Vagina (tissue), 2 donors: ENCODE measurements around the gene PRKRIP1. TPM values are rescaled to one million over a fixed set of nuclear protein-coding genes. Genes with fewer than 3 reads are reported as not detected.

Experiments used
- DNase-seq, 2 donors: peaks; one replicate each; pipeline ENCODE4 v3.0.0-alpha.2; 2017; ENCODE audit errors: extremely low spot score in 2 of 2
- H3K27ac ChIP-seq: fragments of 200-600 bp; sonication (generic); one replicate; pipeline ENCODE4 v1.5.1; 2019
- H3K27me3 ChIP-seq: fragments of 200-600 bp; sonication (generic); one replicate; pipeline ENCODE4 v1.5.1; 2019
- H3K36me3 ChIP-seq, 2 donors: fragments of 200-600 bp; sonication (generic); one replicate each; pipeline ENCODE4 v1.5.1; 2017 to 2019
- H3K4me1 ChIP-seq: fragments of 200-600 bp; sonication (generic); one replicate; pipeline ENCODE4 v1.5.1; 2019
- H3K4me3 ChIP-seq, 2 donors: fragments of 200-600 bp; sonication (generic); 1 replicate in 1 of 2; 2 replicates in 1 of 2; pipeline ENCODE4 v1.5.1; 2016 to 2019
- H3K9me3 ChIP-seq: fragments of 200-600 bp; sonication (generic); one replicate; pipeline ENCODE4 v1.5.1; 2019
- CTCF ChIP-seq, 3 experiments: fragments of 450-650 bp in 2 of 3; fragments of 200-600 bp in 1 of 3; sonication (generic) in 1 of 3; IDR thresholded peaks; one replicate each; pipeline ENCODE4 v1.5.1; 2017 to 2019; ENCODE audit warnings: antibody characterized with exemption in 3 of 3, mild to moderate bottlenecking in 2 of 3, moderate library complexity in 2 of 3
- POLR2A ChIP-seq, 2 donors: fragments of 450-650 bp; IDR thresholded peaks; one replicate each; pipeline ENCODE4 v1.6.1; 2017; ENCODE audit warnings: antibody characterized with exemption in 2 of 2, mild to moderate bottlenecking in 2 of 2, moderate library complexity in 2 of 2
- POLR2AphosphoS5 ChIP-seq, 2 donors: sonication (generic); formaldehyde crosslinking; IDR thresholded peaks; one replicate each; pipeline ENCODE4 v1.9.0; 2017; ENCODE audit warnings: antibody characterized with exemption in 2 of 2, mild to moderate bottlenecking in 2 of 2, low read depth in 1 of 2; ENCODE audit not compliant: insufficient read depth in 1 of 2
- intact Hi-C: fragments of 100-400 bp; cut with DNase I; formaldehyde crosslinking; loops from one replicate; pipeline ENCODE4 v1.15.1; 2023
- total RNA-seq: library from RNA; depleted of rRNA; stranded (reverse); fragments of >200 nt; gene quantifications from one replicate; pipeline ENCODE4 v1.2.3, GENCODE V29; 2016

Gene PRKRIP1
- total RNA-seq, 1 donor from 2014 or later, result 17.4 TPM

- TF ChIP-seq POLR2A (IDR thresholded peaks at IDR 0.05) (no peak), POLR2AphosphoS5 (IDR thresholded peaks at IDR 0.05; ENCODE audit: insufficient read depth in 1 of 2, low read depth in 1 of 2) (no peak), CTCF (IDR thresholded peaks at IDR 0.05) (no peak)
- peaks cover 0 to 39% of the 10 kb centered on the region in 2 donors for H3K36me3 ChIP-seq
- no peaks in the 10 kb centered on the region for H3K4me1 ChIP-seq
Observed at GRCh38 chr7:102418592-102418991, 22.4 kb downstream of the PRKRIP1 start.

GRCh38 chr7:102421706-102422240 lies 25.6 kb downstream of the PRKRIP1 start:
- H3K27me3 ChIP-seq, result no peaks in the 10 kb centered on the region
- intact Hi-C loops, result no loop called here
- no peaks in the 10 kb centered on the region for H3K4me1 ChIP-seq
- peaks cover 3 to 36% of the 10 kb centered on the region in 2 donors for H3K36me3 ChIP-seq
- DNase-seq, result no peak
- H3K9me3 ChIP-seq, result no peaks in the 10 kb centered on the region
- H3K27ac ChIP-seq, result no peak overlapping the region
- TF ChIP-seq CTCF (IDR thresholded peaks at IDR 0.05), result no peak
- no peak overlapping the region for H3K4me3 ChIP-seq

More at GRCh38 chr7:102418592-102418991, 22.4 kb downstream of the PRKRIP1 start:
- no peaks in the 10 kb centered on the region for H3K9me3 ChIP-seq
- no peaks in the 10 kb centered on the region for H3K27me3 ChIP-seq
- intact Hi-C loops, result no loop called here
- DNase-seq, result no peak
- no peak overlapping the region for H3K27ac ChIP-seq
- H3K4me3 ChIP-seq, result no peak overlapping the region

- no peak for TF ChIP-seq POLR2AphosphoS5 (IDR thresholded peaks at IDR 0.05; ENCODE audit: insufficient read depth in 1 of 2, low read depth in 1 of 2)
- TF ChIP-seq POLR2A (IDR thresholded peaks at IDR 0.05), result no peak
- no peak for TF ChIP-seq CTCF (IDR thresholded peaks at IDR 0.05)
- Histone ChIP-seq H3K4me3 (no peak overlapping the region), H3K36me3 (peaks cover 3 to 39% of the 10 kb centered on the region in 2 donors), H3K27me3 (no peaks in the 10 kb centered on the region), H3K9me3 (no peaks in the 10 kb centered on the region), H3K4me1 (no peaks in the 10 kb centered on the region), H3K27ac (no peak overlapping the region)
- intact Hi-C loops, result no loop called here
- DNase-seq, result no peak
Observed at GRCh38 chr7:102424129-102424551, 28.0 kb downstream of the PRKRIP1 start.

- Histone ChIP-seq H3K4me3 (no peak overlapping the region), H3K9me3 (no peaks in the 10 kb centered on the region), H3K36me3 (peaks cover 3 to 39% of the 10 kb centered on the region in 2 donors), H3K27me3 (no peaks in the 10 kb centered on the region), H3K4me1 (no peaks in the 10 kb centered on the region), H3K27ac (no peak overlapping the region)
- intact Hi-C loops, result no loop called here
- no peak for DNase-seq
- TF ChIP-seq CTCF (IDR thresholded peaks at IDR 0.05) (no peak), POLR2A (IDR thresholded peaks at IDR 0.05) (no peak), POLR2AphosphoS5 (IDR thresholded peaks at IDR 0.05; ENCODE audit: insufficient read depth in 1 of 2, low read depth in 1 of 2) (no peak)
Observed at GRCh38 chr7:102424787-102425218, 28.6 kb downstream of the PRKRIP1 start.

GRCh38 chr7:102425639-102426267 lies 29.6 kb downstream of the PRKRIP1 start:
- intact Hi-C loops, result no loop called here
- H3K9me3 ChIP-seq, result no peaks in the 10 kb centered on the region
- no peak overlapping the region for H3K4me3 ChIP-seq
- H3K36me3 ChIP-seq, result peaks cover 3 to 37% of the 10 kb centered on the region in 2 donors
- TF ChIP-seq CTCF (IDR thresholded peaks at IDR 0.05) (no peak), POLR2AphosphoS5 (IDR thresholded peaks at IDR 0.05; ENCODE audit: insufficient read depth in 1 of 2, low read depth in 1 of 2) (peak in 1 of 2 donors; percentile 43)
- peak overlapping the region; percentile 42 for H3K27ac ChIP-seq
- H3K27me3 ChIP-seq, result no peaks in the 10 kb centered on the region
- DNase-seq, result no peak
- peaks cover 9% of the 10 kb centered on the region for H3K4me1 ChIP-seq
